Measurements from ENCODE around the gene PPA1. TPM values are rescaled to one million over a fixed set of nuclear protein-coding genes. Genes with fewer than 3 reads are reported as not detected.
A peak's percentile ranks its signal among the peaks of the same experiment; 100 is the strongest.
"Not testable (repeated sequence)": the region's sequence is repeated elsewhere in the genome, so short reads cannot be mapped to it uniquely, and the experiment has no call there.

Gene PPA1
- total RNA-seq: 296 TPM

DNA sequence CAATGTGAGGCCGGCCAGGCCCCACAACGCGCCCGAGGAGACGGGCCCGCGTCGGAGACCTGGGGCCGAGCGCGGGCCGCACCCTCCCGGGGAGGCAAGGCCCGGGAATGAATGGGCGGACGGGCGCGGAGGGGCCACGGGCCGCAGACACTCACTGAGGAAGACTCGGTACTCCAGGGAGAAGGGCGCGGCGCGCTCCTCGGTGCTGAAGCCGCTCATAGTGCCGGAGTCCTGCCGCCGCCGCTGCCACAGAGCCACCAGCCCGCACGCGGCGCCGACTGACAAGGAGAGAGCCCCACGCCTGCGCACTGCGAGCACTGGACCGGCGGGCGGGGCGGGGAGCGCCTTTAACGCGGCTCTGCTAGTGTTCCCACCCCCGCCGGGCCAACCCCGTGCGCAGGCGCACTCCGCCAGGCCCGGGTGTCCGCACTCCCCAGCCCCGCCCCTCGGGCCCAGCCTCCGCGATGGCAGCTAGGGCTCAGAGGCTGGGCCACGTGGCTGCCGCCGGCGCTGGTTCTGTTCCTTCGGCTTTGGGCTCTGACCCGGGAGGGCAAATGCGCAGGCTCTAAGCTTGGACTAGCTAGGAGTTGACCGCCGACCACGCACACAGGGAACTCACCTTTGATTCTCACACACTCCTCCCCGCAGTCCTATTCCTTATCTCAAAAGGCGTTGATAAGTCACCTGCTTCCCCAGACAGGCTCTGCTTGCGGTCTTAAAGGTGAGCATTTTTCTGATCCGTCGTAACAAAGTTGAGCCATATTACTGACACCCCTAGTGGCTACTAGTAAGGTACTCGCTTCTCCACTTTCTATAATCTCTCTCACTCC lies at the start of gene PPA1:
Gene PPA1, minus strand, starts transcription at position 321 of the 830 bp plus-strand sequence. Its CDS starts 102 bp downstream, at position 219.
- peak; percentile 97 for DNase-seq

DNA sequence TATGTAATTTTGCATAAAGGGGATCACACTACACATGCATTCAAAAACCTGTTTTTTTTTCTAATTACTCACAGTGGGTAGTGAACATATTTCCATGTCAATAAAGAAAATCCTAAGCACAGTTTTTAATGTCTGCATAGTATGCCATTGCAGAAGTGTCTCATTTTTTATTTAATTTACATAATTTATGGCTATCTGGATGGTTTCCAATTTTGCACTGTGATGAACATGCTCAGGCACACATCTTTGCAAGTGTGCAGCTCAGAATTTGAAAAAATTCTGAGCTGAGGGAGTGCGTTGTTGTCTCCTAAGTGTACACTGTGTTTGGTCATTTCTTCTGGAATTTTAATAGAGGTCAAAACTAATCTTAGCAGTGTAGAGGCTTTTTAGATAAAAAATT lies 48.4 kb upstream of the PPA1 start:
- no peak for DNase-seq

GRCh38 chr10:70280099-70280498 lies 46.9 kb upstream of the PPA1 start:
- DNase-seq: no peak

DNA sequence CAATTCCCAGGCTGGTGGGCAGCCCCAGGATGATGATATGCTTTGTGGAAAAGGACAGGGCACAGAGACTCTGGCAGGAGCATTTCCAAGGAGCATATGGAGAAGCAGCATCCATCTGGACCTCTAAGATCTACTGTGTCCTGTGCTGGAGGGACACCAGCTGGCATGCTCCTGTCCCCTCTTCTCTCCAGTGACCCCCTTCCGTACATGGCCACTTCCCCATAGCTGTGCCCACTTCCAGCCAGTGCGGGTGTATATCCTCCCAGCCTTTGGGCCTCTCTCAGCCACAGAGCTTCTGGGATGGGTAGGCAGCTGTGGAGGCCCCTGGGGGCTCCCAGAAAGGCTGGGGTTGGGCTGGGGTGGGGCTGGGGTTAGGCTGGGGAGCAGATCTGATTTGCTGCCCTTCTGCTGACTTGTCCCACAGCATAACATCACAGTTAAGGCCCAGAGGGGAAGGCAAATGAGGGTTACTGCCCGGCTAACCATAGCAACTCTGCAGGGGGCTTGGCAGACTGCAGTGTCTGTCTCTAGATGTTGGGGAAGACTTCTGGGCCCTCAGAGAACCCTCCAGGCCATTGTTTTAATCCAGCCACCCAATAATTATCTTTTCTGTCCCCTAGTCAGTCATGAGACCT lies 44.3 kb upstream of the PPA1 start:
- DNase-seq: no peak

DNA sequence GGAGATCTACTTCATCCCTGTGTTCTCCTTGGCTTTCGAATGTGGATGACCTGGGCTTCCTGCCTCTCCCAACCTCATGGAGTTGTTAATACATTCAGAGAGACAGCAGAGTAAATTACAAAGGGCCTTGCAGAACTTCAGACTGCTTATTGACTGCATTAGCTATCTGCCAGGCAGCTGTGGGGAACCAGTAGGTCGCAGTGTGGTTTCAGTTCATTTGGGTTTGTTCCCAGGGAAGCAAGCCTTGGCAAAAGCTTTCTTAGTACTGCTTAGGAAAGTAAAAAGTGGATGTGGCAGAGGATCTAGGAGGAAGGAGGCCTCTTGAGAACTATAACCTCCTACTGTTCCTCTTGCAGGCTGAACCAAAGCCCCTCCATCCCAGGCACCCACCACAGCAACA lies 41.4 kb upstream of the PPA1 start:
- no peak for DNase-seq

- no peak for DNase-seq
These were observed 39.7 kb upstream of the PPA1 start for GRCh38 chr10:70272925-70273316.

DNA sequence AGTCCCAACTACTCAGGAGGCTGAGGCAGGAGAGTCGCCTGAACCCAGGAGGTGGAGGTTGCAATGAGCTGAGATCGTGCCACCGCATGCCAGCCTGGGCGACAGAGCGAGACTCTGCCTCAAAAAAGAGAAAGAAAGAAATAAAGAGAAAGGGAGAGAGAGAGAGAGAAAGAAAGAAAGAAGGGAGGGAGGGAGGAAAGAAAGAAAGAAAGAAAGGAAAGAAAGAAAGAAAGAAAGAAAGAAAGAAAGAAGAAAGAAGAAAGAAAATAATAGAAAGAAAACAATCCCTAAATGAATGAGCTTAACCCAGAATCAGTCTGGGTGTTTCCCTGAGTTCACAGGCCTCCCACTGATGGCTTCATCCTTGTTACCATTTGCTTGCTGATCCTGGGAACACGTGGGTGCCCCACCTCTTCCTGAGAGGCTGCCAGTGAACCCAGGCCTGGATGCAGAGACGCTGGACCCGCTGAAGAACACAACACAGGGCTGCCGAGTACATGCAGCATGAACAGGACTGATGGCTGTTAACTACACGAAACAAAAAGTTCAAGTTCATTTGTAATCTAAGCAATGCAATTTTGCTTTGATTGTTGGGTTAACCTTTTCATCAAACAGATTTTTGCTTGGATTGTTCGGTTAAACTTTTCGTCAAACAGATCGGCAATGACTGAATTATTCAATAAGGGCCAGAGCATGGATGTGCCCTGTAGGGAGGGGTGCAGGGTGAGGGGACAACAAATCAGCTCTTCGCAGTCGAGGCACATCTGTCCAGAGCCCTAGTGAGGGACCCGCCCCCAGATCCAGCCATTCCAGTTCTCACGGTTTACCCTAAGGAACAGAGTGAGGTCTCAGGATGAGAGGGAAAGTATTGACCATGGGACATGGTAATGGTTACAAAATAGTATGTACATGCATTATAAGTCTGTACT lies 39.0 kb upstream of the PPA1 start:
- no peak for DNase-seq

DNA sequence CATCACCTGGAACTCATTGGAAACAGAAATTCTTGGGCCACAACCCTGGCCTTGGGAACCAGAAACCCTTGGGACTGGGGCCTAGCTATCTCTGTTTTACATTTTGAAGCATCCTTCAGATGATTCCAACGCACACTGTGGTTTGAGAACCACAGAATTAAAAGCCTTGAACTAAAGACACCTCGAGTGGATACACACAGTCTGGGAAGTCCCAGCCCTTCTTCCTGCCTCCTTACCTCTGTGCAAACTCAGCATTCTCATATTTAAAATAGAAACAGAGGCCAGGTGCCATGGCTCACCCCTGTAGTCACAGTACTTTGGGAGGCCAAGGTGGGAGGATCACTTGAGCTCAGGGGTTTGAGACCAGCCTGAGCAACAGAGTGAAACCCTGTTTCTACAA lies 37.7 kb upstream of the PPA1 start:
- DNase-seq: no peak

DNA sequence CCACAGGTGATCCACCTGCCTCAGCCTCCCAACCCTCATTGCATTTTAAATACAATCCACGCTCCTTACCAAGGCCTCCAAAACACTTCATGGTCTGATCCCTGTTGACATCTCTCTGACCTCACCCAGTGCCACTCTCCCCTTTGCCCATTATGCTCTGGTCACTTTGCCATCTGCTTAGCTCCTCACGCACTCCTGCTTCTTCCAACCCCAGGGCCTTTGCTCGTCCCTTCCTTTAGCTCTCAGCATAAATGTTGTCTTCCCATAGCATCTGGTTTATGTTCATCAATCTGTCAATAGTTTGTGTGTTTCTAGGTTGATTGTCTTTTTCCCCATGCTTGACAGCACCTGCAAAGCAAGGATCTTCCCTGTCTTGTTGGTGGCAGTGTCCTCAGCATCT lies 36.5 kb upstream of the PPA1 start:
- DNase-seq: no peak

DNA sequence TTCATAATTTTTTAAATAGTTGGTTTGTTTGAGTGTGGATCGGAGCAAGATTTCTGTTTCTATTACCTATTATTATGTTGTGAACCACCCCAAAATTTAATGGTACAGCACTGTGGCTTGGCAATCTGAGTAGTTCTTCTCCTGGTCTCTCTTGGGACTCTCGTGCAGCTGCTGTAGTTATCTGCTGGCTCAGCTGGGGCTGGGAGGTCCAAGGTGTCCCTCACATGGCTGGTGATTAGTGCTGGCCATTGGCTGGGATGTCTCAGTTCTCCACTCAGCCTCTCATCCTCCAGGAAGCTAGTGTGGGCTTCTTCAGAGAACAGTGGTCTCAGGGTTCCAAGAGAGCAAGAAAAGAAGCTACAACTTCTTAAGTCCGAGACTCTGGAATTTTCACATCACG lies 35.1 kb upstream of the PPA1 start:
- DNase-seq: no peak

DNA sequence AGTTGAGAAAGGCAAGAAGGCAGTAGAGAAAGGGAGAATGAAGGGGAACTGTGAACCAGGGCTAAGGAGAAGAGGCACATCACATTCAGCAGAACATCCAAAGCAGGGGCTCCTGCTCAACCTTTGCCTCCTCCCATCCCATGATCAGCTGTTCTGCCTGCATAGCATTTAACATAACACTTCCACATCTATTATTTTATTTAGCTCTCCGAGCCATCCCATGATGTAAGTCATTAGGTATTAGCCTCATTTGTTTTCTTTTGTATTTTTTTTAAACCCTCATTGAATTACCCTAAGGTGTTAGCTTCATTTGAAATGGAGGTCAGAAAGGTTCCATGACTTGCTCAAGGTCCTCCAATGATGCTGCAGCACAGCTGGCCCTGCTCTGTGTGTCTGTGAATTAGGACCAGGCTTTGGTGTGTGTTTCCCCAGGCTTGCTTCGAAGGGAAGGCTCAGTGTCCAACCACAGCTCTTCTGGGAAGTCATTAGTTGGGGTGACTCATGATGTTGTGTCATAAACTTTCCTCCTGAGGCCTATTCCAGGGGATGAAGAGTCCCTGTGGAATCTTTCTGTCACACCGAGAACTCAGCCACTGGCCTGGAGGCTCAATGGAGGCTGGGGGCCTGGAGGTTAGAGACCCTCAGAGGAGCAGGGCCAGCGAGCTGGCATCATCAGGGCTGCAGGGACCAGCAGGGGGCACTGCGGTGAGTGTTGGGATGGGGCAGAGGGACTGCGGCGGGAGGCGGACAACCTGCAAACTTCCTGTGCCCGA lies 34.1 kb upstream of the PPA1 start:
- DNase-seq: no peak

GRCh38 chr10:70266701-70267100 lies 33.5 kb upstream of the PPA1 start:
- DNase-seq: no peak

DNA sequence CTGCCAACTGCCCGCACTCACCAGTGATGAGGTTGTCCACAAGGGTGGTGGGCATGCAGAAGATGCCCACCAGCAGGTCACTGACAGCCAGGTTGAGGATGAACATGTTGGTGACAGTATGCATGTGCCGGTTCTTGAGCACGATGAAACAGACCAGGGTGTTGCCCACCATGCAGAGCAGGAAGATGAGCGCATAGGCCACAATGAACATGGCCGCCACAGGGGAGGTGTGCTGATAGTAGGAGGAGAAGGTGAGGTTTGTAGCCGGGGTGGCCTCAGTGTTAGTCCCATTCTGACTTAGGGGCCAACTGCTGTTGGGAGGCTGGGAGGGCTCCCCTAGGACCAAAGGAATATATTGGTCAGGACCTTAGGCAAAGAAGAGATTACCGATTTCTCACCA lies 32.8 kb upstream of the PPA1 start:
- DNase-seq: no peak

DNA sequence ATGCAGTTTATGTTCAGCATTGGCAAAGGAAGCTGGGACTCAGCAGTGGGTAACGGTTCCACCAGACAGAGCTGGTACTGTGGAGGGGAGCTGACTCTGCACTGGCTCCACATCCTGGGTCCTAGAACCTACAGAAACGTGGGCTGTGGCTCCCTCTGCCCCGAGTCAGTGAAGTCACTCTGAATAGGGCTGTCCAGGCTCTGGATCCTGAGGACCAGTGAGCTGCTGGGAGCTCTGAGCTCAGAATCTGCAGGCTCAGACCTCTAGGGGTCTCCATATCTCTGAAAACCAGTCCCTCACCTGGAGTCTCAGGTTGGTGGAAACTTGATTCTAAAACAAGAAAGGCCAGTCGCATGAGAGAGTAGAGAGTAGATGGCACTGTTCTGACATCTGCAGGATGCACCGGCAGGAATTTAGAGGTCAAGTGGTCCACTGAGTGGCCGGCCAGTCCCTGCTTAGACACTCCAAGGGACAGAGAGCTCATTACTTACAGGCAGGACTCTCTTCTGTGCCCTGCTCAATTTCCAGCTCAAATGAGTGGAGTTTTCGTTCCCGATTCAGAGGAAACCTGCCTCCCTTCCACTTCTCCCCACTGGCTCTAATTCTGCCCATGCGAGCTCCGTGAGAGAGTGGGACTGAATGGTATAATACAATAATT lies 31.9 kb upstream of the PPA1 start:
- no peak for DNase-seq

DNA sequence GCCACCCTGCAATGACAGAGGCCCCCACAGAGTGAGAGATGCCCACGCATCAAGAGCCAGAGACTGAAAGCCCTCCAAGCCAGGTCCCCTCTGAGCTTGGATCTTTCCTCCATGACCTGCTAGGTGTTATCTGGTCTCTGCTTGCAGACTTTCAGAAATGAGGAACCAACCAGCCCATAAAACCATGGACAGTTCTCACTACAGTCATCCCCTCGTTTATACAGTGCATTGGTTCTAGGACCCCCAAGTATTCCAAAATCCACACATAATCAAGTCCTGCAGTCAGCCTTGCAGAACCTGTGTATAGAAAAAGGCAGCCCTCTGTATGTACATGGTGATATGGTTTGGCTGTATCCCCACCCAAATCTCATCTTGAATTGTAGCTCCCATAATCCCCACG lies 27.5 kb upstream of the PPA1 start:
- DNase-seq: no peak

DNA sequence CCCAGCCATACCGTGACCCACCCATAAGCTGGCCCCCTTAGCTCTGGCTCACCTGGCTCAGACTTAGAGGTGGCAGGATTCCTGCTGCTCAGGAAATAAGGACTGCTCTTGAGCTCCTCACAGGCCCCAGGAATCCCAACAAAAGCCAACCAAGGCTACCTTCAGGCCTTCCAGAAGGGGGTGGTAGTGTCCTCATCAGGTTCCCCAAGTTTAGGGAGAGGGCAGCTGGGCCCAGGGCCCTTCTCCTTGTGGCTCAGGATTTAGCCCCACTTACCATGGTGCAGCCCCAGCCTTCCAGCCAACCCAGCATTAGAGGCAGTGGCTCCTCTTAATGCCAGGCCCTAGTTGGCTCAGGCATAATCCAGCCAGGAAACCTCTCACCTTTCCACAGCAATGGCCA lies 27.0 kb upstream of the PPA1 start:
- DNase-seq: no peak

DNA sequence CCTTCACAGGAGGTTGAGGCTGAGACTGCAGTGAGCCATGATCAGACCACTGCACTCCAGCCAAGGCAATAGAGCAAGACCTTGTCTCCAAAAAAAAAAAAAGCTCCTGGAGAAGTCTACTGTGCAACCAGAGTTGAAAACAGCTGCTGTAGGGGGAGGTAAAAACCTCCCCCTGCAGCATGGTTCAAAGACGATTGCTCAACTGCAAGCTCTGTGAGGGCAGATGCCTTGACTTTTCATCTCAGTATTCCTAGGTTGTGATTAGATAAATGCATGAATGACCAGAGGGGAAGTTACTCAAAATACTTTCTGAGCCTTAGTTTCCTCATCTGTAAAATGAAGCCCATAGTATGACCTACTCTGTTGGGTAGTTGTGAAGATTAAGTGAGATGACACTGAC lies 25.0 kb upstream of the PPA1 start:
- DNase-seq: no peak

DNA sequence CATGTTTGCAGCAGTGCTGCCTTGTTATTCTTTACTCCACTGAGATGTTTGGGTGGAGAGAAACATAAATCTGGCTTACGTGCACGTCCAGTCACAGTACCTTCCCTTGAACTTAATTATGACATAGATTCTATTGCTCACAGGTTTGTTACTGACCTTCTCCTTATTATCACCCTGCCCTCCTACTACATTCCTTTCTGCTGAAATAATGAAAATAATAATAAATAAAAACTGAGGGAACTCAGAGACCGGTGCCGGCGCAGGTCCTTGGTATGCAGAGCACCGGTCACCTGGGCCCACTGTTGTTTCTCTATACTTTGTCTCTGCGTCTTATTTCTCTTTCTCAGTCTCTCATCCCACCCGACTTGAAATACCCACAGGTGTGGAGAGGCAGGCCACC lies 24.6 kb upstream of the PPA1 start:
- not testable (repeated sequence) for DNase-seq

DNA sequence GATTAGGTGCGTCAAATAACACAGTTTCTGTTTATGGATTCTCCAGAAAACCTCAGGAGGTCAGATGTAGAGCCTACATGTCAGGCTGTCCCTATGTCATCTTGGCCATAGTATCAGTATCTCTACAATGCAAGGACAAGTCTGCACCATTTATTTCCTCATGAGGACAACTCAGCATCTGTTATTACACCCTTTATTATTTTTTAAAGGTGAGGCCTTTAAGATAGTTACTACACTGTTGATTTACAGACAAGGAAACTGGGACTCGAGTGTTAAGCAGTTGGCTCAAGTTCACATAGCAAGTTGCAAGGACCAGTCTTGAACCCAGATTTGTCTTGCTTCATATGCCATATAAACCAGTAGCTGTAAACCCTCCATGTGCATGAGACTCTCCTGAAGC lies 23.2 kb upstream of the PPA1 start:
- DNase-seq: no peak

DNA sequence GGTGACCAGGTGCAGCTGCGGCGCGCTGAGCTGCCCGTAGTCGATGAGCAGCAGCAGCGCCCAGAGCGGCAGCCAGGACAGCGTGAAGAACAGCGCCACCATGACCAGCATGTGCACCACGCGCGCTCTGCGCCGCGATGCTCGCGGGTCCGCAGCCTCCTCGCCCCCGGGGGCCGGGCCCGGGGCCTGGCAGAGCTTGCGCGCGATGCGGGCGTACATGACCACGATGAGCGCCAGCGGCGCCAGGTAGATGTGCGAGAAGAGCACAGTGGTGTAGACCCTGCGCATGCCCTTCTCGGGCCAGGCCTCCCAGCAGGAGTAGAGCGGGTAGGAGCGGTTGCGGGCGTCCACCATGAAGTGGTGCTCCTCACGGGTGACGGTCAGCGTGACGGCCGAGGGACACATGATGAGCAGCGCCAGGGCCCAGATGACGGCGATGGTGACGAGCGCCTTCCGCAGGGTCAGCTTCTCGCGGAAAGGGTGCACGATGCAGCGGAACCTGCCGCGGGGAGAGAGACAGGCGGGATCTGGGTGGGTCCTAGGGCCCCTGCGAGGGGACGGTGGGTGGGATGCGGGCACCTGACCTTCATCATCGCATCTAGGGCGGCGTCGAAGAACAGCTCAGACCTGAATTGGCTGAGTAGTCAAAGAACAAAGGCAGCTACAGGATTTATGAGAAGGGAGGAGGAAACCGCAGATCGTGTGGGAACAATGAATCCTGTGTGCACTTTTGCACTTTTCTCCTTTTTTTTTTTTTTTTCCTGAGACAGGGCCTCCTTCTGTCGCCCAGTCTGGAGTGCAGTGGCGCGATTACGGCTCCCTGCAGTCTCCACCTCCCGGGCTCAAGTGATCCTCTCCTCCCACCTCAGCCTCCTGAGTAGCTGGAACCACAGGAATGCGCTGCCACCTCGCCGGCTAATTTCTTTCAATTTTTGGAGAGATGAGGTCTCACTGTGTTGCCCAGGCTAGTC lies 22.4 kb upstream of the PPA1 start:
- no peak for DNase-seq
